SKM-1 treated with dmso at 0.1 percent for 144 hours (cell line): ENCODE data around the gene SMIM35.
"Not testable (repeated sequence)": the region's sequence is repeated elsewhere in the genome, so short reads cannot be mapped to it uniquely, and the experiment has no call there.

Source experiments
- DNase-seq: peaks from one replicate; lab custom pipeline; 2025; ENCODE audit not compliant: unreplicated experiment; lab: John Stamatoyannopoulos, UW

The SMIM35 gene

DNA sequence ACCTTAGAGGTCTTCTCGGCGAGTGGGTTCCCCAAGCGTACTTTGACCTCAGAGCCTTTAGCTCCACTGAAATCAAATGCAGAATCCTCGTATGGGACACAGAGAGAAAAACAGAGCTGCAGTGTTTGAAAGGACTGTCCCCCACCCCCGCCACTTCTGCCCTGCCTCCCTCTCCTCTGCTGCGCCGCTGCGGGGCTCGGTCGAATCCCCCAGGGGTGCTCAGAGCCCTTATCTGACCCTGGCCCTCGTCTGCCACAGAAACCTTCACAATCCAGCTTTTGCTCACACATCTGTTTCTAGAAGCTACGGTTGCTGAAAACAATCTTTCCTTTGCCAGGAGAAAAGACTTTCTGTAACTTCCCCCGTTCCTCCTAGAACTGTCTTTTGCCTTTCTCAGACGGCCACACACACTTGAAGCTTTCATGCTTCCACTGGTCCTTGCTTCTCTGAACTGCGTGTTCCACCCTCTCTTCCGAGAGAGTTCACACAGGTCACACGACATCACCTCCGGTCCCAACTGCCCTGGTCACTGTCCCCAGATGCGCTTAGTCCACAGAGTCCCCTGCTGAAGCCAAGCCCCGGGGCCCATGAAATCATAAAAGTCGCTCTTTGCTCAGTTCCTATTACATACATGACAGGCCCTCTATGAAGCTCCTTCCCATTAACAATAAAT lies 3.7 kb downstream of the SMIM35 start:
- DNase-seq, result no peak

DNA sequence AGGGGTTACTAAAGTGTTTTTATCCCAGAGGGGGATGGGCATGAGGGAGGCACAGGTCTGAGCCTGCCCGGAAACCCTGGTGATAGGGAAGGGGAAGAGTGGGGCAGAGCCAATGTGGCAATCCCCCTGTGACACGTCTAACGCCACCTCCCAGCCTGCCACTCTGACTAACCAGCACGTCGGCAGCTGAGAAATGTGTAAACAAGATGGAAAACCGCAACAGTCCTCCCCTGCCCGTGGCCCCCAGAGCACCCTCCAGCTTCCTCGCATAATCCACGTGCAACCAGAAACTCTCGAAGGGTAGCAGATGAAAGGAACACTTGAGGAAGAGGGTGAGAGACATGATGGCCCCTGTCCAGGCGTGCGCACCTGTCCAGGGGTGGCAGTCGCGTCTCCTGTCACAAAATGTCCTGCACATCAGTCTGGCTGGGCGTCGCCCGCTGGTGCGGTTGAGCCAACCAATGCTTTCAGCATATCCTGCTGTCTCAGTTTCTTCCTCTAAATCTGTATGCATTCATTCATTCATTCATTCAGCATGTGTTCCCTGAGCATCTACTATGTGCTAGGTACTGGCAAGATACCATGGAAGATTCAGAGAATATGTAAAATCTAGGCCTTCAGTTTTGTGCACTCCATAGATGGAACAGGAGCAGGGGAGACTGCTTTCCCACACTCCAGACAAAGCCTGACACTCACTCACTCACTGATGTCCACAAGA lies 5.4 kb downstream of the SMIM35 start:
- DNase-seq, result peak; percentile 88

DNA sequence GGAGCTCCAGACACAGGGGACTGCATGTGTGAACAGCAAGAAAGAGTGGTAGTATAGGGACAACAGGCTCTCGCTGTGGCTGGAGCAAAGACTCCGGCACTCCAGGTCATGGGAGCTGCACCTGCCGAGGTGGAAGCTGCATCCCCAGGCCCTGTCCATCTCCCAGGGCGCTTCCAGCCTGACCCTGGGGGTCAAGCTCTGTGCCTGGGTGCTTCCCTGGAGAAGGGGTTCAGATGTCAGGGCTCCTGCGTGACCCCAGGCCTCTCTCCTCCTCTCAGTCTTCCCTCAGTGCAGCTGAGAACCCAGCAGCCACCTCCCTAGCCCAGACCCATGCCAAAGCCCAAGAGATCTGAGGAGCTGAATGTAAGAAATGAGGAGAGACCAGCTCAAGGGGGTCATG lies 6.5 kb downstream of the SMIM35 start:
- DNase-seq, result no peak

DNA sequence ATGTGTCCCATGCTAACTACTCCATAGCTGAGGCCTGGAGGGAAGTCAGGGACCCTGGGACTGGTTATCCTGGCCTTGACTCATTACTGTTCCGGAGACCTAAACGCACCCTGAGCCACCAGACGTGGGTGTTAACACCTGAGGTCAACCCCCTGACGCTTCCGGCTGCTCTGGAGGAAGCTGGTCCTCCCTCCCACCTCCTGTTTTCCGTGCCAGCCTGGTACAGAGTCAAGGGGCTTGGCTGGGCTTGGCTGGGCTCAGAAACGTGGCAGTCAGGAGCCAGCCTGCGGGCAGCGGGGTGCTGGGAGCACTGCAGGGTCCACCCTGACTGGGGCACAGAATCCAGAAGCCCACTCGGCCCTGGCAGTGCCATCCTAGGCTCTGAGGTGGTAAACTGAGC lies 7.3 kb downstream of the SMIM35 start:
- DNase-seq, result no peak

DNA sequence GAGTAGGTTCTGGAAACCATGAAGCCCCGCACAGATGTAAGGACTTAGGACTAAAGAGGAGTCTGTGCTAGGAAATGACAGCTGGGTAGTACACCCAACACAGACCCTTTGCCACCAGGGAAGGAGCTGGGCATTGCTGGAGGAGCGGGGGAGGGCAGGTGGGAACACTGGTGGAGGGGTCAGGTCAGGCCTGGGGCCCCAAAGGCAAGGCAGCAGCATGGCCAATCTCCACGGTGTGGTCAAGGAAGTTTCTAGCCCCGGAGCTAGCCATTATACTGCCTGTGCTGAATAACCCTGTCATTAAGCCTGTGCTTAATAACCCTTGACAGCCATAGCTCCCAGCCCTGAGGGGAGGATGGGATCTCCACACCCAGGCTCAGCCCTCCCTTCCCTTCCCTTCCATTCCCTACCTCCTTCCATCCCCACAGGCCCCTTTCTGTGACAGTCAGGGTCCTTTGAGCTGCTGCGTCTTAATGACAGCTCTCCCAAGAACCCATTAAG lies 7.8 kb downstream of the SMIM35 start:
- DNase-seq, result no peak

DNA sequence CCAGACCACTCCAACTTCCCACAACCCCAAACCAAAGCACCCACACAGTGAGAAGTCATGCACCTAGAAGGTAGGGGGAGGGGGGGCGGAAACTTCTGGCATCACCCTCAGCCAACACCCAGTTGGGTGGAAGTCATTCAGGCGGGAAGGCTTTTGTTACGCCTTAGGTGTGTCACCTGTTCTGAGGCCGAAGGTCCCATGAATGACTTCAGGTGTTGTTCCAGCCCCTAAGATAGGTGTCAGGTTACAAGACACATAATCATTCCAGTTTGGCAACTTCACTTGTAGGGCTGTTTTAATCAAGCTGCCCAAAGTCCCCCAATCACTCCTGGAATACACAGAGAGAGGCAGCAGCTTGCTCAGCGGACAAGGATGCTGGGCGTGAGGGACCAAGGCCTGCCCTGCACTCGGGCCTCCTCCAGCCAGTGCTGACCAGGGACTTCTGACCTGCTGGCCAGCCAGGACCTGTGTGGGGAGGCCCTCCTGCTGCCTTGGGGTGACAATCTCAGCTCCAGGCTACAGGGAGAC lies 9.9 kb downstream of the SMIM35 start, which contains the start of gene TMPRSS4:
TMPRSS4 (plus strand) TSS at position 325 of the 528 bp plus-strand sequence. CDS start 225 bp downstream, outside the sequence.
- DNase-seq, result no peak

DNA sequence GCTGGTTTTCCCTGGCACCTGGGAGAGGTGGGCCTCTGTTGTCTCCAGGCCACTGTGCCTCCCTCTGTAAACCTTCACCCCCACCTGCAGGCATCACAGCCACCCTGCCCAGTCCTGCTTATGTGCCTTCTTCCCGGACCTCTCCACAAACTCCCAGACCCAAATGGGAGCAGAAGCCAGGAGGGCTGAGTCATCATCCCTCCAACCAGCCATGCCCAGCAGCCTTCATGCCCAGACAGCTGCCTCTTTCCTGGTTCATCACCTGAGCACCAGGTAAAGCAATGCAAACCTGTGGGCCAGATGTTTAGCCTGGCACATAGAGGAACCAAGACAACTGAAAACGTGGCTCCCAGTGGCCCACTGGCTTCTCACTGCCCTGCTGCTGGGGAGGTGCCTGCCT lies 12.0 kb downstream of the SMIM35 start:
- no peak for DNase-seq

DNA sequence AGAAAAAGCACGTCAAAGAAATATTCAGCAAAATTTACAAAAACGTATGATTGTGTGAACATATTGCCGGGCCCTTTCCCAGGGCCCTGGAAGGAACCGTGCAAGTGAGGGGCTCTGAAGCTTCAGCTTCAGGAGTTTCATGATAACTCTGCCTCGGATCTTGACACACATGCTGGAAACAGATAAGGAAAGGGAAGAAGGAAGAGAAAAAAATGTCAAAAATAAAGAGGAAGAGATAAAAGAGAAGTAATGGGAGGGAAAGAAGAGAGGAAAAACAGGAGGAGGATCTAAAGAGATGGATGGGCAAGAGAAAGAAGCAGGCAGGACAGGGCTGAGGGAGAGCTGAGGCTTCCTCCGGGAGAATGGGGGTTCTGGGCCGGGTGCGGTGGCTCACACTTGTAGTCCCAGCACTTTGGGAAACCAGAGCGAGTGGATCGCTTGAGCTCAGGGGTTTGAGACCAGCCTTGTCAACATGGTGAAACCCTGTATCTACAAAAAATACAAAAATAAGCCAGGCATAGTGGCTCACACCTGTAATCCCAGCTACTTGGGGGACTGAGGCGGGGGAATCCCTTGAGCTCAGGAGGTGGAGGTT lies 12.6 kb downstream of the SMIM35 start:
- DNase-seq, result no peak

DNA sequence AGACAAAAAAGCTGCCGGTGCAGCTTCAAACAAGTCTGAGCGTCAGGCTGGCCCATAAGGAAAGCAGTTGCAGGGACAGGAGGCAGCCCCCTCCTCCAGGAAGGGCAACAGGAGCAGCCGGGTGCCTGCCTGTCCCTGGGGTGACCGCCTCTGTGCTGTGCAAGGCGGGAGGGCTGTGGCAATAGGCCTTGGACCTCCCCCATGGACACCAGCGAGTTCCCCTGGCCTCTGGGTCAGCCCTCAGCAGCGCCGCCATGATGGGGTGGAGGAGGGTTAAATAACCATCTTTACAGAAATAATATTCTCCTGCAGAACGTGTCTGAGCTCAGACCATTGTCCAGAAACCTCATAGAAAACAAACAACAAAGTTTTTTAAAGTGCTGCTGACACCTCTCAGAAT lies 13.2 kb downstream of the SMIM35 start:
- DNase-seq, result no peak

DNA sequence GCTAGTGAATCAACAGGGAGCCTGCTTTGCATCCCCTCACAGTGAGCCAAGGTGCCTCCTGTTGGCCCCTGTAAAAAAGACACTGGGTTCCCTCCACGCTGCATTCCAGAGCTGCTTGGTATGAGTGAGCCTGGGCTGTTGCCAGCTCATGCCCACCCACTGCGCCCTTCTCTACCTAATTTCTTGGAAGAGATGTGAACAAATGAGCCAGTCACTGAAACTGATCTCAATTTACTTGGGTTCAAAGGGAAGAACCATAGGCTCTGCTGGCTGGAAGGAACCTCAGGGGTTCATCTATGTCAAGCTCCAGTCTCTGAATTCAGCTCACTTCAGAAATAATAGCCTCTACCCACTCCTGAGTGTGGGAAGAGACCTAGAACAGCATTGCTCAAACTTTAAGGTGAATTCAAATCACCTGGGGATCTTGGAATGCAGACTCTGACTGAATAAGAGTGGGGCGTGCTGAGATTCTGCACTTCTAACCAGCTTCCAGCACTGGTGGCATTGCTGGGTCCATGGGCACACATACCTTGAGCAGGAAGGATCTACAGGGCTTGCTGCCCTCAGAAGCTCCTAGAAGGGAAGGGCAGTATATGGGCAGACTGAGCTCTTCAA lies 15.2 kb downstream of the SMIM35 start:
- no peak for DNase-seq

DNA sequence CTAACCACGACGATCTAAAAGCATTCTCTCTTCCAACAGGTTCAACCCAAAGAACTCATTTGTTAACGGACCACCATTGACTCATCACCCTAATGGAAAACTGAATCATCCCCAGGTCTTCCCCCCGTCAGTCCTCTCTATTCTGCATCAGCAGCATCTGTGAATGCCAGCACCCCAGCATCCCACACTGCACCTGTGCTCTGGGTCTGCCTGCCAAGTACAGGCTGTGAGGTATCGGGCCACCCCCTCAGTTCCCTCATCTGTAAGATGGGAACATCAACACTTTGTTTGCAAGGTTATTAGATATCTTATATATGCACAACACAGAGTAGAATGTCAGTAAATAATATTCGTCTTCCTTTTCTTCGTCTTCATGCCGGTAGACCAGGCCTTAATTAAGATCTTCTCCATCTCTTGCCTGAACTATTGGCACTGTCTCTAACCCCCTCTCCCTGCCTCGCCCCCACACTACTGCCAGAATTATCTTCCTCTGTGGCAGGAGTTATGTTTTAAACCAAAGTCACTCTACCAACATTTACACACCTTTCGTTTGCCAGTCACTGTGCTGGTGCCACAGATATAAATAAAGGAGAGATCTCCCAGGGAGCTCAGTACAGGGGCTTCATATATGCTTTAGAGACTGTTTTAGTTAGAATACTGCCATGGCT lies 17.7 kb downstream of the SMIM35 start:
- no peak for DNase-seq

DNA sequence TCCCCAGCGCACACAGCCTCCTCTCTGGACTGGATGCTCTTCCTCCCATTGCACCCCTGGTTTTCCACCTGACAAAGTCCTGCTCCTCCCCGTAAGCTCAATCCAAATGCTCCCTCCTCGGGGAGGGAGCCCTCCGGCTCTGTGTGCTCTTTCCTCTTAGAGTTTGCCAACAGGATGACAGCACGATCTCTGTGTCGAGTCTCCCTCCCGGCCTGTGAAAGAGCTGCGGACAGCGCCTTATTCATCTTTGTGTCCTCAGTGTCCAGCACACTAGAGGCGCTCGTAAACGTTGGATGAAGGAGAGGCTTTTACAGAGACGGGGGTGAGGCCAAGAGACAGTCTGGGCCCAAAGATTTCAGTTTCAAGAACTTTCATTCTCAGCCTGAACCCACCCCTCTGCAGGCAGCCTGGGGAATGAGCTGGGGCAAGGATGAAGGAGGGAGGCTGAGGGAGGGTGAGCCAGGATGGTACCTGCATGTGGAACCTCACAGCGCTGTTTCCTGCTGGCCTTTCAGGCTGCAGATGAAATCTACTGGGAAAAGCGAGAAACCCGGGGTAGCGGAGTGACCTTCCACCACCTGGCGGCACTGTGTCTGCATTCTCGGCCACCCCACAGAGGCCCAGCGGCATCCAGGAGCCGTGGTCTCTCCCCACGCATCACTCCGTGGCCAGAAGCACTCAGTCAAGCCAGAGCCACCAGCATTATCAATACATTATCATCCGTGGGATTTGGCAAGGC lies 18.4 kb downstream of the SMIM35 start:
- DNase-seq, result no peak

DNA sequence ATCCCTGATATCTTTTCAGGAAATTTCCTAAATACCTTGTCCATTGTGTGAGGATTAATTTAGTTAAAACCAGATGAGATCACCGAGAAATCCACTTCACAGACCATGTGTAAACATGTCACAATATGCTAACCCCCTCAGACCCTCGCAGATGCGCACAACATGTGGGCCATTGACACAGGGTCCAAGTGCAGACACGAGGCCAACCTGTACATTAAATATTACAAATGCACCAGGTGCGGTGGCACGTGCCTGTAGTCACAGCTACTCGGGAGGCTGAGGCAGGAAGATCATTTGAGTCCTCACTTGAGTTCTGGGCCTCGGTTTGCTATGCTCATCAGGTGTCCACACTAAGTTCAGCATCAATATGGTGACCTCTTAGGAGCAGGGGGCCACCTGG lies 19.8 kb downstream of the SMIM35 start:
- DNase-seq, result no peak

DNA sequence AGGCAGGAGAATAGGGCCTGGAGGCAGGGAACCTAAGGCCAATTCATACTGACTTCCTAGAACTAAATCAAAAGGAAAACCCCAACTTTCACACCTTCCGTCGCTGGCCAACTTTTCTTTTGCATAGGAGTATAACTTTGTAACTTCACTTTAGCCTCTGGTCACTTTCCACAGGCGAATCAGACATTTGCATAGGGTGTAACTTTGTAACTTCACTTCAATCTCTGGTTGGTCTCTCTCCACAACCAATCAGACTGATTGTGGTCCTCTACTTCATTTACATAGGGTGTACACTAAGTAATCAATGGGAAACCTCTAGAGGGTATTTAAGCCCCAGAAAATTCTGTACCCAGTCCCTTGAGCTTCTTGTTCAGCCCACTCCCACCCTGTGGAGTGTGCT lies 21.4 kb downstream of the SMIM35 start:
- no peak for DNase-seq

DNA sequence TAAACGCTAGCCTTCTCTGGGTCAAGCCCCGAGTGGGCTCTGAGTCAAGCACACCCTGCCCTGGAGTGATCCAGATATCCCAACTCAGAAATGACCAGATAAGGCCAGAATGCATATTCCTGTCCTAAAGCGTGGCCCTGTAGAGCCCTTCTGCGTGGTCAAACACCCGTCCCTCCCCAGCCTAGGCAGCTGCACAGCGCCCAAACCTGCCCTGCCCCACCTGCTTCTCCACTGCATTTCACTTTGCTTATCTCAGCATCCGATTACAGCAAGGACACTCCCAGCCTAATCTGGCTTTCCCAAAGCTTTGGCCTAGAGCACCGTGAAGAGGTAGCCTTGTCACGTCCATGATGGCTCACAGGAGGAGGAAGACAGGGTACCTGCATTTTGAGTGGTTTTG lies 21.8 kb downstream of the SMIM35 start:
- no peak for DNase-seq

DNA sequence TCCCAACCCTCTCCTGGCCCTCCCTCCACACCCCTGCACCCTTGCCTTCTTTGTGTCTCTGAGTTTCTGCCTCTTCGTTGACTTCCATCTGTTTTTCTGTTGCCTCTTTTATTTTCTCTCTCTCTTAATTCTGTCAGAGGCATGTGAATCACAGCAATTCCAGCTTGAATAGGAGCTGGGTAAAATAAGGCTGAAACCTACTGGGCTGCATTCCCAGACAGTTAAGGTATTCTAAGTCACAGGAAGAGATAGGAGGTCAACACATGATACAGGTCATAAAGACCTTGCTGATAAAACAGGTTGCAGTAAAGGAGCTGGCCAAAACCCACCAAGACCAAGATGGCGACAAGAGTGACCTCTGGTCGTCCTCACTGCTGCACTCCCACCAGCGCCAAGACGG lies 24.1 kb downstream of the SMIM35 start:
- DNase-seq, result not testable (repeated sequence)

DNA sequence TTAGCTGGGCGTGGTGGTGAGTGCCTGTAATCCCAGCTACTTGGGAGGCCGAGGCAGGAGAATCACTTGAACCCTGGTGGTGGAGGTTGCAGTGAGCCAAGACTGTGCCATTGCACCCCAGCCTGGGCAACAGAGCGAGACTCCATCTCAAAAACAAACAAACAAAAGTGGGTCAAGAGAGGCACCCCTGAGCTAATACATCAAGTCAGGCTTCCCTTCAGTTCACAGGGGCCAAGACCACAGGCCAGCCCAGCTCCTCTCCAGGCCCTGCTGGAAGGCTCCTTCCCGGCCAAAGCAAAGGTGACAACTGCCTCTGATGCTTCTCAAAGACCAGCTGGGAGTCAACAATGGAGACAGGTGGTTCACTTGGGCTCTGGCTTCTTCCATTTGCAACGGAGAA lies 24.6 kb downstream of the SMIM35 start:
- not testable (repeated sequence) for DNase-seq

DNA sequence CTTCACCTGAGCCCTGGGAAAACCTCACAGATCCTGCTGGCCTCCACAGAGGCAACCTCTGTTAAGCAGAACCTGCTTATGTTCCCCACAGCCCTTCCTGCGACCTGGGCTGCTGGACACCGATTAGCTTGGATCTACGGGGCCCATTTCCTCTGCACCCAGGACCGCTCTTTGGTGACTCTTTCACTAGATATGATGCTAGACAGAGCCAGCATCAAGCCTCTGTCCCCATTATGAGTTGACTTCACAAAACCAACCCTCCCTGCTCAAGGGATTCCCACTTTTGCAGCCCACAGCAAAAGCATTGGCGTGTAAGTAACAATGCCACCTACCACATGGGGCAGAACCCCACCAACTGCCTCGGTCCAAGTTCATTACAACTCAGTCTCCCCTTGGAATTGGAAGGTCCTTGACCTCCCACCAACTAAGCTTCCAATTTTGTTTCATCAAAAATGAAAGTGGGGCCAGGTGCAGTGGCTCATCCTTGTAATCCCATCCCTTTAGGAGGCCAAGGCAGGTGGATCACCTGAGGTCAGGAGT lies 25.1 kb downstream of the SMIM35 start:
- no peak for DNase-seq

DNA sequence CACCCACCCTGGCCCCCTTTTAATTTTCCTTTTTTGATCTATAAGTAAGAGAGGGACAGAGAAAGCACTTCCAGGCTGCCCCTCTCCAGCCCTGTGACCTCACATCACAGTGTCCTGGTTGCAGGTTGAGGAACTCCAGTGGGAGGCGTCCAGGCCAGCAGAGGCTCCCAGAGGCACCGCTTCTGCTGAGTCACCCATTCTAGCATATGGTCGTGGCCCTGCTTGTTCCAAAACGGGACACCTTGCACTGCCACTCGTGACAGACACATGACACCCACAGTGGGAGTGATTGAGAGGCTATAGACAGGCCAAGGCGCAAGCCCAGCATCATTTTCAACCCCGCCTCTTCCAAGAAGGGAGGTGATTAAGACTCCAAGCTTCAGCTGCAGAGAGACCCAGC lies 25.9 kb downstream of the SMIM35 start:
- DNase-seq, result no peak

DNA sequence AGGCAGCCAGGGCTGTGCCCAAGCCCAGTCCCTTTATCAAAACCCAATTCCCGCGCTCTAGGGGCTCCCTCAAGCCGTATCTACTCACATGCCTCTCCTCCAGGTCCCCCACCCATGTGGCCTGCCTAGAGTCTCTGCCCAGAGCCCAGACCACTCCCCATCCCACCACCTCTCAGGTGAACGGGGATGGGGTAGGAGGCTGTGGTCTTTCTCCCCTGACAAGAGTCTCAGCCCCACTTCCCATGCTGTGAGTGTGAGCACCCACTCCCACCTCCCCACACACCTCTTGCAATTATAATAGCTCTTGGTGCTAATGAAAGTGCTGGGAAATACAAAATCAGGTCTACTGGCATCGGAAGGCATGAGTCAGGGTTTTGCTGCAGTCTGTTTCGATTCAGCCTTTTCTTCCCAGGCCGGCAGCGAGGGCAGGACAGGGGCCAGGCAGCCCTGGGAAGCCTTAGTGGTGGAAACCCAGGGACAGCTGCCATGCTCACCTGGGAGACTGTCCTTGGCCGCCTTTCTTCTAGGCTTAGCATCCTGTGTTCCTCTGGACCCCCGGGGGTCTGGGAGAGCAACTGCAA lies 26.6 kb downstream of the SMIM35 start:
- no peak for DNase-seq
